HG02870 (cell line): ENCODE data around the gene PGC.
A peak's percentile ranks its signal among the peaks of the same experiment; 100 is the strongest.

Source experiments
- ATAC-seq: cut with Tn5 transposase; IDR thresholded peaks from one replicate; pipeline ENCODE4 v1.9.1; 2021; ENCODE audit warnings: mild to moderate bottlenecking, moderate library complexity; ENCODE audit not compliant: unreplicated experiment

Gene PGC

GRCh38 chr6:41732591-41733359, 14.4 kb downstream of the PGC start:
- ATAC-seq: peak; percentile 35

- no peak for ATAC-seq
Observed at GRCh38 chr6:41732149-41732548, 15.0 kb downstream of the PGC start.

DNA sequence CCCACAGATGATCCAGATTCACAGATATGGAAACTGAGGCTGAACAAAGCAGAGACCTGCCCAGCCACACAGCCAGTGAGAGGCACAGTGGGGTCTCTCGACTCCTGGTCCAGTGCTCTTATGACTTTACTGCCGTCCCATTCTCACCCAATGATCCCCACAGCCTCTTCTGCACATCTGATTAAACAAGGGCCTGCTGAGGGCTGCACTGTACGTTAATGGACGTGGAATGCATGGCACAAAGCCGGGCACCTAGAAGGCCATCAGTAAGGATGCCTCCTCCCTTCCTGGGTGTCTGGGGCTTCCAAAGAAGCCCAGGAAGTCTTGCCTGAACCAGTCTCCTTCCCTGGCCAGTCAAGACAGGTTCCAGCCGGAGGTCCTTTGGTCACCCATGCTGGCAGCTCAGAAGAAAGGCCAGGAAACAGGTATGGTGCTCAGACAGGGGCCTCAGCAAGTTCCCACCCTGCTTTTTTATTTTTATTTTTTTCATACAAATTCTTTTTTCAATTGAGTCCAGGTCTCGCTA, 15.6 kb downstream of the PGC start:
- ATAC-seq: no peak

GRCh38 chr6:41730531-41731436, 16.4 kb downstream of the PGC start:
- ATAC-seq: no peak

DNA sequence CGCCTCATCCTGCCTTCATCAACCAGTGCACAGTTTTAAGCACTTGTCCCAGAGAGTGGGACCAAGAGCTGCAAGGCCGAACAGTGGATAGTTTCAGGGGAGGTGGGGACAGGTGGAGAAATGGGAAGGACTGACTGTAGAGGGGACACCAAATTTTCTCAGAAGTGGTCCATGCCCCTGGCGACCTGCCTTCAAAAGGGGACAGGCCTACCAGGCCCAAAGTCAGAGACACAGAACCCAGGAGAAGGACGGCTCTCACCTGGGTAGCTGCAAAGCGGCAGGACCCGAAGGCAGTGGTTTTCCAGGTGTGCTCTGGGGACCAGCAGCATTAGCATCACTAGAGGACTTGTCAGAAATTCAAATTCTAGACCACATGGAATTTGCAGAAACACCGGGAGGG, 17.6 kb downstream of the PGC start:
- no peak for ATAC-seq

DNA sequence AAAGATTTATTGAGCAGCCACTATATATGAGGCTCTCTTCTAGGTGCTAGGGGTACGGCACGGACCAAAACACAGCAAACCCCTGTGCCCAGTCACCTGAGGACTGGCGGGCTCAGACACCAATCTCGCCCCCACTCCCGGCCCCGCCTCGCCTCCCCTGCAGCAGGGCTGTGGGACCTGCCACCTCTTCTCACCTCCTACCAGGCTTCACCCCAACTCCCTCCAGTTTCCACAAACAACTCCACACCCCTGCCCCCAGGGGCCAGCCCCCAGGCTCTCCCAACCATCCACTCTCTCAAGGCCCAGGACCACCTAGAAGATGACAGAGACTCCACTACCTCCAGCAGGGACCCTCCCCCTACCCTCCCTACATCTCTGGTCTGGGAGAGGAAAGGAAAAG, 18.2 kb downstream of the PGC start:
- ATAC-seq: no peak

DNA sequence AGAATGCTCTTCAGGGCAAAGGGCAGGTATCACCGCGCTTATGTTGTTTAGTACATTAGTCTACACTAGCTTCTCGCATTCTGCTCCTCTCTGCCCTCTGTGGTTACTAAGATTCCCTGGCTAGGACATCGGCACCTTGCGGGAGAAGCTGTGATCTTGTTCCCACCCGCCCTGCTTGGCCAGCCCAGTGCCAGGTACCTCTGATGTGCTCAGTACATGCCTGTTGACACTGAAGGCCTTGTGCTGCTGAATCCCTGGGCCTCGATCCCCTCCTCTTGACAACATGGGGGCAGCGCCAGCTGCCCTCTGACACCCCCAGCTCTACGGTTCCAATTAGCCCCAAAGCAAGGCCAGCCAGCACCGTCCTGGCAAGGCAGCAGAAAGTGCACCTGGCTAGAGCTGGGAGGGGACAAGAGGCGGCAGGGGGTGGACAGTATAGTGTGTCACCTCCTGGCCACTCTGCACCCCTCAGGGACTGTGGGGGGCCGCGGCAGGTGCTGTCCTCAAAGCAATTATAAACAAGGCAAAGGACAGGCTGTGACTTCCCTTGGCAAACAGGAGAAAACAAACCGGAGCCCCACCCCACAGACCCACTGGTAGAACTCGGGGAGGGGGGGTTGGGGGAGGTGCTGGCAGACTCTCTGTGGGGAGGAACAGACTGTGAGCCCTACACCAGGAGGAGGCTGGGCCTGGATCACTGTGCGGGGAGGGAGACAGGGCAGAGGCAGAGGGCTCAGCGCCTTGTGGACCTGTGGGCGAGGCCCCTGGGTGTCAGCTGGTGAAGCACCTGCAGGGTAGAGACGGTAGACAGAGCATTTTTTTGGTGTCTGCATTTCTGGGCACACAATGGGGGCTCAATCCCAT, 18.9 kb downstream of the PGC start:
- ATAC-seq: no peak

DNA sequence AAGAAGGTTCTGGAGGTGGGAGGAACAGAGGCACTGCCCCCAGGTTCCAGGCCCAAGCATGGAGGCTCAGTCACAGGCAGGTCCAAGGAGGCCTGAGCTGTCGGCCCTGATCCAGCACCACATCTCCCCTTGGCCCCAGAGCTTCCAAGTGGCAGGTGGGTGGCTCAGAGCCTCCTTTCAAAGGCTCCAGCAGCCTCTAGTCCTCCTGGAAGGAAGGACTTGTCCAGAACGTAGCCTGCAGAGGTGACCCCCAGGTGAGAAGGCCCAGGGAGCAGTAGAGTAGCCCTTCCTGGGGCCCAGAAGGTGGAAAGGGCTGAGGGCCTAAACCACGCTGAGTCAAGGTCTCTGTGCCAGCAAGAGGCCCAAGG, 19.5 kb downstream of the PGC start:
- no peak for ATAC-seq

DNA sequence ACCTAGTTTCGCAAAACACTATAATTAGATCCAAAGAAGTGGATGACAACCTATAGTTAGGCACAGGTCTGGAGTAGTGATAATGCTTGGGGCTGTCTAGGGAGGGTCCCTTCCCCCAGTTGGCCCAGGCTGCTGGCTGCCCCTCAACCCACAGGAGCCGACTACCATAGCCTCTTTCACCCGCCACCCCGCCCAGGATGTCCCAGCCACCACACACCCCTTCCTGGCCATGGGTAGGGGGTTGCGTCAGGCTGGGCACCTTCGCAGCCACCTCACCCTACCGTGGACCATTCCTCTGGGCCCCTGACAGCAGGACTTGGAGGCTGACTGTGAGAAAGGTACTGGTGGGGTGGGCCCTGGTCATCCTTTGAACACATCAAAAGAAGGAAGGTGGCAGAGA, 20.3 kb downstream of the PGC start:
- ATAC-seq: no peak

DNA sequence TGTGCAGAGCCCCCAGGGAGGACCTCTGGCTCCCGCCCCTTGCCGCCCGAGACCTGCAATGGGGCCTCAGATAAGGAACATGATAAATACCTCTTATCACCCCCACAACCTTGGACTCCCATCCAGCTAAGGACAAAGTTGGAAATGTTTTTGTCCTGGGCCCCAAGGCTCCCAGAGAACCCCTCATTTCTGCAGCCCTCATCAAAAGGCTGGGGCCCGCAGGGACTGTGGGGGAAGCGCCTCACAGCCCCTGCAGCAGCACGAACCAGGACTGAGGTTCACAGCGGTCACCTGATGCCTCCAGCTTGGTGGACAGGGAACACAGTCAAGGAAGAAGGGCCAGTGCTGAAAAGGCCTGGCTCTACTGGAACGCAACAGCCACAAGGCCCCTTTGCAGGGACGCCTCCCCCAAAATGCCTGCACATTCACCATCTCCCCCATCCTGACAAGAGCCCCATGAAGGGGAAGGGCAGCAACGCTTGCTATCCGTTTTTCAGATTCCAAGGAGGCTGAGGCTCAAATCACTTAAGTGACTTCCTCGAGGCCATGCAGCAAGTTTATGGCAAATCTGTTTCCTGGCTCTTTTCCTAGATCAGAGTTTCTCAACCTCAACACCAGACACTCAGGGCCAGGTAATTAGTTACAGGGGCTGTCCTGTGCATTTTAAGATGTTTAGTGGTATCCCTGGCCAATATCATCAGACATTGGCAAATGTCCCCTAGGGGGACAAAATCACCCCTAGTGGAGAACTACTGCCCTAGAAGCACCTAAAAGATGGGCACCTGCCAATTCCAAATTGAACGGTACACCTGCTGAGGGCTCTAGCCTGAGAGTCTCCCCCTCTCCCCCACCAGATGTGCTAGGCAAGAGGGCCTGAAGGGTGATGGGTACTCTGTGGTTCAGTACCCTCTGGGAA, 22.4 kb downstream of the PGC start:
- ATAC-seq: no peak

- no peak for ATAC-seq
Observed at GRCh38 chr6:41724228-41724580, 23.0 kb downstream of the PGC start.

GRCh38 chr6:41723530-41724227, 23.5 kb downstream of the PGC start:
- ATAC-seq: peak; percentile 53

DNA sequence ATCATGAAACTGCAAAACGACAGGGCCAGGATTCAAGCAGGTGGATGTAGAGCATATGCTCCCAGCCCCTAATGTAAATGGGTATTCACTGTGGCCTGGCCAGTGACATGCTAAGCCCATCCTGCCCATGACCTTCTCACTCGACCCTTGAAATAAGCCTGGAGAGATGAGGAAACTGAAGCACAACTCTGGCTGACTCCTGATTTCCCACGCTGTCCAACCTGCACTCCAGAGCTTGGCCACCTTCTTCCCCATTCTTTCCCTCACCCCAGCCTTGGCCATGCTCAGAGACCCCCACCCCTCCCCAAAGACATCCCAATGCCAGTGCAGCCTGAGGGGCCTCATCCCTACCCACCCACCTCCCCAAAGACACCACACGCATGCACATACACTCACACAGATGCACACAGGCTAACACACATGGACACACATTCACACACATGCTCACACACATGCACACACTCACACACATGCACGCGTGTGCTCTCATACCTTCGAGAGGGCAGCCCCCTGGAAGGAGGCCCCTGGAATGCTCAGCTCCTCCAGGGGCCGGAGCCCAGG, 24.1 kb downstream of the PGC start:
- ATAC-seq: peak; percentile 4

DNA sequence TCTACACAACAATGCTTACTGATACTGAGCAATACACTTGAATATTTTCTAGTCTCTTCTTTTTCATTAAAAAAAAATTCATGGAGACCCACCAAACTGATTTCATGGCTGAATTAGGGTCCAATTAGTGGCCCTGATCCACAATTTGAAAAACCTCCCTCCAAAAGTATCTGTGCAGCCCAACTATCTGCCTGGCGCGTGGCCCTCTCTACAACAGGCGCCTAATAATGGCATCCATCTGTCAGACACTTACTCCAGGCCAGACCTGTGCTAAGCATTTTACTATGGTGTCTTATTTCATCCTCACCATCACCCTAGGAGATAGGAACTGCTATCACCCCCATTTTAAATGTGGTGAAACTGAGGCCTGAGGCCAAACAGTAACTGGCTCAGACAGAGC, 25.8 kb downstream of the PGC start:
- no peak for ATAC-seq

DNA sequence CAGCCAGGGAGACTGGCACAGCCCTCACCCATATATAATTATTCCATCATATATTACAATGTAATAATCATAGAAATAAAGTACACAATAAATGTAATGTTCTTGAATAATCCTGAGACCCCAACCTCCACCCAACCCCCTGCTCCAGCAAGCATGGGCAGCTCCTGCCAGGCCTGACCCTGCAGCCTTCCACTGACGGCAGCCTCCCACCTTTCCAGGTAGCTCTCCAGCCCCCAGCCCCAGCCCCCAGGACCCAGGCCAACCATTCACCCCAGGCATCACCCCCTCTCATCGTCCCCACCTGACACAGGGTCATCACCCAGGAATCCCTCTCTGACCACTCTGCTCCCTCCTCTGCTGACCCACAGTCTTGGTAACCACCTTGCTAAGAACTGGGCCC, 26.4 kb downstream of the PGC start:
- no peak for ATAC-seq

GRCh38 chr6:41720262-41720620, 27.0 kb downstream of the PGC start:
- no peak for ATAC-seq

DNA sequence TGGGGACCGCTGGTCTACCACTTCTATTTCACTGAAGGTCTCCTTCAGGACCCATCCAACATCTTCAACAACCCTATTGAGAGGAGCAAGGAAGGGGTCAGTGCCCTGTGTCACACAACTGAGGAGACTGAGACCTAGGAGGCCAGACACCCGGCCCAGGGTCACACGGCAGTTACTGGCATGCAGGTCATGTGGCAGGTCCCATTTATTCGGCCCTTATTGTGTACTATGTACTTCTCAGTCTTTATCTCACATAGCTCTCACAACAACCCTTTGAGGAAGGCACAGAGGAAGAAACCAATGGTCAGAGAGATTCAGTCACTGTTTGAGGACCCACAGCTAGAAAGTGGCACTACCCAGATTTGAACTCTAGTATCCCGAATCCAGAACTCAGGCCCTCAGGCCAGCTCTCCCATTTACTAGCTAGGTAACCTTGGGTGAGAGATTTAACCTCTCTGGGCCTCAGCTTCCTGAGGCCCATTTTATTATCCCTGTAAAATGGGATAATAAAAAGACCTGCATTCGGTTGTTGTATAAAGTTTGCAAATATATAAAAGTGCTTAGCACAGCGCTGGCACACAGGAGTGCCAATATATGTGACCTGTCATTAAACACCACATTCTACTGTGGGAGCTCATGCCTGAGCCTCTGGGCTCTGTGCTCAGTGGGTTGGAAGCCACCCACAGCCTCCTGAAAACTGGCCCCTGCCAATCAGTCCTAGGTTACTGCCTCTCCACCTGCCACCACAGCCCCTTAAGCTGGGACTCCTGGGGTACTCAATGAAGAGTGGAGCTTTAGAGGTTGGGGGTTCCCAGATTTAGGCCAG, 27.5 kb downstream of the PGC start:
- ATAC-seq: no peak

DNA sequence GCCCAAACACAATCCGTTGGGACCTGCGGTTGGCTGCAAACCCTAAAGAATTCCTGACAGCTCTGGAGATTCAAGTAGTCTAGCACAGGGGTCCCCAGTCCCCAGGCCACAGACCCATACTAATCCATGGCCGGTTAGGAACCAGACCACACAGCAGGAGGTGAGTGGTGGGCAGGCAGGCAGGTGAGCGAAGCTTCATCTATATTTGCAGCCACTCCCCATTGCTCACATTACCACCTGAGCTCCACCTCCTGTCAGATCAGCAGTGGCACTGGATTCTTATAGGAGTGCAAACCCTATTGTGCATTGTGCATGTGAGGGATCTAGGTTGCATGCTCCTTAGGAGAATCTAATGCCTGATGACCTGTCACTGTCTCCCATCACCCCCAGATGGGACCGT, 28.4 kb downstream of the PGC start:
- ATAC-seq: no peak

DNA sequence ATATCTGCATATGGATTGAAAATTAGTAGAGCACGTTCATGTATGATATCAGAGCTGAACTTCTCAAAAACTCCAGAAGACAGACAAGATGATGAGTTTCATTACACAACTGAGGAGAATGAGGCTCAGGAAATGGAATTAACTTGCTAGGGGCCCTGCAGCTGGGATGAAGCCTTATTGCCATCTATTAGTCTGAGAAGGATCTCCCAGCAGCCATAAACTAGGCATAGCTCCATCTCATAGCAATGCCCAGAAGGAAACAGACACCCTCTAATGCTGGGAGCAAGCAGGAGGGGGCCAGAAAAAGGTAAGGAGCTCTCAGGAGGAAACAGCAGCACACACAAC, 29.8 kb downstream of the PGC start:
- no peak for ATAC-seq
